Astrocyte (in vitro differentiated cells and primary cell): ENCODE data around the gene TBC1D8B.
A peak's percentile ranks its signal among the peaks of the same experiment; 100 is the strongest.

Experiments
- EZH2 ChIP-seq: IDR thresholded peaks from 2 replicates; pipeline ENCODE4 v1.6.1; 2012; ENCODE audit warnings: mild to moderate bottlenecking, low read length, inconsistent platforms; ENCODE audit not compliant: insufficient read depth
- TF ChIP-seq, protein P1 (sequence below): IDR thresholded peaks from 2 replicates; pipeline ENCODE4 v1.5.1; 2011; ENCODE audit warnings: low read depth, mild to moderate bottlenecking, inconsistent platforms, low read length, moderate library complexity; ENCODE audit not compliant: insufficient read depth

DNA sequence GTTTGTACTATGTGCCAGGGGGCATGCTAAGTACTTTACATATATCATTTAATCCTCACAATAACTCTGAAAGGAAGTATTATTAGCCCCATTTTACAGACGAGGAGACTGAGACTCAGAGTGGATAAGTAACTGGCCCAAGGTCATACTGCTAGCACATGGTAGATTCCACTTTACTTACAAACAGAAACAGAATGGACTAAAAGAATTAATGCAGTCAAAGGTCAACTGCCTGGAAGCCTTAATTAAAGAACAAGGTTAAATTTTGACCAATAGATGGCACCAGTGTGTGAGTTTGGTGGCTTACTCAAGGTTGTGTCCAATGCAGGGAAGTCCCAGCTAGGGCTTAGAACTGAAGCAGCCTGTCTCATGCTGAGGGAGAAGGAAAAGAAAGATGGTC is 96.0 kb downstream of the TBC1D8B start:
- TF ChIP-seq, protein P1, sequence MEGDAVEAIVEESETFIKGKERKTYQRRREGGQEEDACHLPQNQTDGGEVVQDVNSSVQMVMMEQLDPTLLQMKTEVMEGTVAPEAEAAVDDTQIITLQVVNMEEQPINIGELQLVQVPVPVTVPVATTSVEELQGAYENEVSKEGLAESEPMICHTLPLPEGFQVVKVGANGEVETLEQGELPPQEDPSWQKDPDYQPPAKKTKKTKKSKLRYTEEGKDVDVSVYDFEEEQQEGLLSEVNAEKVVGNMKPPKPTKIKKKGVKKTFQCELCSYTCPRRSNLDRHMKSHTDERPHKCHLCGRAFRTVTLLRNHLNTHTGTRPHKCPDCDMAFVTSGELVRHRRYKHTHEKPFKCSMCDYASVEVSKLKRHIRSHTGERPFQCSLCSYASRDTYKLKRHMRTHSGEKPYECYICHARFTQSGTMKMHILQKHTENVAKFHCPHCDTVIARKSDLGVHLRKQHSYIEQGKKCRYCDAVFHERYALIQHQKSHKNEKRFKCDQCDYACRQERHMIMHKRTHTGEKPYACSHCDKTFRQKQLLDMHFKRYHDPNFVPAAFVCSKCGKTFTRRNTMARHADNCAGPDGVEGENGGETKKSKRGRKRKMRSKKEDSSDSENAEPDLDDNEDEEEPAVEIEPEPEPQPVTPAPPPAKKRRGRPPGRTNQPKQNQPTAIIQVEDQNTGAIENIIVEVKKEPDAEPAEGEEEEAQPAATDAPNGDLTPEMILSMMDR = peak; percentile 28
- TF ChIP-seq EZH2 = no peak
